Ovary (tissue), 9 donors: Measurements from ENCODE around the gene PLD6. TPM values are rescaled to one million over a fixed set of nuclear protein-coding genes. Genes with fewer than 3 reads are reported as not detected.
"Not testable (repeated sequence)": the region's sequence is repeated elsewhere in the genome, so short reads cannot be mapped to it uniquely, and the experiment has no call there.

Experiments
- DNase-seq, 5 donors: peaks; one replicate each; pipeline ENCODE4 v3.0.0-alpha.2; 2019 to 2020
- H3K27ac ChIP-seq, 2 donors: fragments of 200-600 bp; one replicate each; pipeline versions ENCODE4 v1.5.1 to v1.8.0; 2019 to 2022
- H3K27me3 ChIP-seq: fragments of 200-600 bp; one replicate; pipeline ENCODE4 v1.8.0; 2022
- H3K36me3 ChIP-seq: fragments of 200-600 bp; sonication (generic); one replicate; pipeline ENCODE4 v1.5.1; 2019
- H3K4me1 ChIP-seq: one replicate; pipeline ENCODE4 v1.8.1; 2013; ENCODE audit warnings: mild to moderate bottlenecking, moderate library complexity; ENCODE audit not compliant: insufficient read depth
- H3K4me3 ChIP-seq: fragments of 200-600 bp; sonication (generic); one replicate; pipeline ENCODE4 v1.5.1; 2017
- H3K9me3 ChIP-seq, 2 donors: fragments of 200-600 bp in 1 of 2; sonication (generic) in 1 of 2; one replicate each; pipeline versions ENCODE4 v1.5.1 to v1.8.1; 2013 to 2019; ENCODE audit warnings: mild to moderate bottlenecking in 1 of 2, moderate library complexity in 1 of 2
- CTCF ChIP-seq, 3 donors: fragments of 450-650 bp in 2 of 3; fragments of 200-600 bp in 1 of 3; IDR thresholded peaks; one replicate each; pipeline versions ENCODE4 v1.5.1 to v1.8.0; 2016 to 2022; ENCODE audit warnings: antibody characterized with exemption in 3 of 3, mild to moderate bottlenecking in 1 of 3
- EP300 ChIP-seq: sonication (generic); formaldehyde crosslinking; IDR thresholded peaks from one replicate; pipeline ENCODE4 v1.6.1; 2017; ENCODE audit warnings: antibody characterized with exemption
- POLR2A ChIP-seq: fragments of 450-650 bp; IDR thresholded peaks from one replicate; pipeline ENCODE4 v1.6.1; 2017; ENCODE audit warnings: antibody characterized with exemption, mild to moderate bottlenecking, moderate library complexity
- WGBS, 3 donors: extraction: QIAGEN DNeasy Blood & Tissue Kit in 1 of 3; methylation state at CpG; one replicate each; pipeline versions ENCODE4 v1.1.5 to v1.1.7; 2013 to 2017; 5-methylcytosine and 5-hydroxymethylcytosine counted together
- intact Hi-C, 4 donors: fragments of 100-400 bp; cut with DNase I; formaldehyde crosslinking; loops; one replicate each; pipeline versions ENCODE4 v1.11.0 to v1.15.1; 2022 to 2023
- polyA plus RNA-seq, 2 donors: library from polyadenylated mRNA; stranded (reverse); fragments of 200-250 nt in 1 of 2; fragments of 350-450 nt in 1 of 2; fragmentation: Illumina TruSeq in 1 of 2; extraction: RNeasy Lipid Tissue Mini Kit (QIAGEN cat#74804) in 1 of 2; gene quantifications; one replicate each; pipeline ENCODE4 v1.2.3, GENCODE V29; 2013 to 2014
- total RNA-seq, 7 donors: library from RNA; depleted of rRNA in 2 of 7; stranded (reverse); fragments of >200 nt in 2 of 7; fragmentation: NEBNext Ultra II Directional in 3 of 7; extraction: Animal tissue kit (Norgen Biotek cat#: 25700) in 3 of 7; gene quantifications; one replicate each; pipeline versions ENCODE4 v1.1.0 to v1.2.4, GENCODE V29; 2016 to 2023
- donor health status: DM: no; HTN: no; CAD: no; lungs with moderate emphysema.
- donor health status: DM: no; HTN: no; CAD: no.
- donor health status: Bipolar disorder and iron deficiency.
- donor health status: DM: yes; HTN: yes; CAD: no.
- donor health status: DM: no; HTN: no; CAD: no.
- donor health status: DM: yes; HTN: yes; CAD: no.

The PLD6 gene
- total and polyA plus RNA-seq, 9 donors: 2.7 to 12.8 (median 7.3) TPM

DNA sequence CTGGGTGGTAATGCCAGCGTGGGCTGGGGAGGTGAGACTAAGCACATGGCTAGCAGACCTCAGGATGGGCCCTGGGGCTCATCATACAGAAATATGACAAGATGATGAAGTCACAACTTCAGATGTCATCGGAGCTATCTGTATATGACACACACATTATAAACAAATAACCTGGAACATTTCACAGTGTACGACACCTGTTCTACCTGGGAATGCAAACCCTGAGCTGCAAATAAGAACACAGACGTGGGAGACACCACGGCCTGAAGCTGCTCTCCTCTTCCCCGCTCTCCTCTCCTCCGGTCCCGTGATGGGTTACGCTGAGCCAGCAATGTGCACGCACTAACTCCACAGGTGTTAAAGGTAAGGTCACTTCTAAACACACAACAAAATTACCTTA, 4.9 kb downstream of the PLD6 start:
- peaks cover 26% of the 10 kb centered on the region for H3K4me1 ChIP-seq
- WGBS, 3 donors: 66 to 73% (median 66%) methylated on average over 10 of the region's 10 CpGs
- no peaks in the 10 kb centered on the region for H3K36me3 ChIP-seq
- DNase-seq: no peak
- H3K27ac ChIP-seq: peak overlapping the region in 1 of 2 donors; percentile 41
- TF ChIP-seq POLR2A (no peak), EP300 (no peak), CTCF (IDR thresholded peaks at IDR 0.05) (no peak)
- H3K27me3 ChIP-seq: no peaks in the 10 kb centered on the region
- intact Hi-C loops: no loop called here
- H3K9me3 ChIP-seq: no peaks in the 10 kb centered on the region
- no peak overlapping the region for H3K4me3 ChIP-seq

DNA sequence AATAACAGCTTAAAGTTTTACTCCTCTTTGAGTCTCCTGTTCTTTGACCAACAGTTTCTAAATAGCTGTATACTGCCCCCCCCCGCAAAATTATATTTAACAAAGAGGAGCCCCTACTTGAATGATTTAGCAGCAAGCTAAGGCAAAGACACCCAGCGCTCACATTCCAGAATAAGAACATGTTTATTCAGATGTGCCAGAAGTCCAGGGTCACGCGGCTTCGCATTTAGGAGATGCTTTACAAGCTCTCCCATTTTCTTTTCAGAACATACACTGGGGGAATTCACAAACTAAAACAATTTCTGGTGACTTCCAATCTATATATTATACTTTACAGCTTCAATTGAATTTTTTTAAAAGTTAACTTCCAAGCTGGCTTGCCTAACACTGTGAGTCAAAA, 5.3 kb downstream of the PLD6 start:
- Histone ChIP-seq H3K9me3 (no peaks in the 10 kb centered on the region), H3K27ac (peak overlapping the region in 1 of 2 donors; percentile 50), H3K27me3 (no peaks in the 10 kb centered on the region), H3K4me3 (no peak overlapping the region), H3K4me1 (peaks cover 26% of the 10 kb centered on the region), H3K36me3 (no peaks in the 10 kb centered on the region)
- intact Hi-C loops: no loop called here
- no peak for TF ChIP-seq POLR2A
- TF ChIP-seq EP300: no peak
- TF ChIP-seq CTCF (IDR thresholded peaks at IDR 0.05): no peak
- peak in 4 of 5 donors; percentile 50 to 72 (median 60) for DNase-seq
- WGBS, 3 donors: 10 to 18% (median 10%) methylated on average over 4 to 5 of the region's 5 CpGs

DNA sequence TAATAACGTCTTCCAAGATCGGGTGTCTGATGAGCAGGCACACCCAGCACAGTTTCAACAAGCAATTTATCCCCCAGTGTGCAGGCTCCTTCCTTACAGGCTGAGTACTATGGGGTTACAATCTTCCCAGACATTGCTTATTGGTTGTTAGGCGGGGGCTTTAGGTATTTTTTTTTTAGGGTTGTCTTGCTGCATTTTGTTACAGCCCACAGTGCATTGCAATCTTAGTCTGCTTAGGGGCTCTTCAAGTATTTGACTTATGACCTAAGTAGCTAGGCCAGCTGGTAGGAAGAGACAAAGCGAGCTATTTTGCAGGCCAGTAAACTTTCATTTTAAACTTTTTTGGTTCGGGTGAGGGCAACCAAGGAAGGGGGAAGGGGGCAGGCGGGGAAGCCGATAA, 5.8 kb downstream of the PLD6 start:
- 12 to 20% (median 12%) methylated on average over 7 of the region's 7 CpGs for WGBS, 3 donors
- TF ChIP-seq EP300 (no peak), CTCF (IDR thresholded peaks at IDR 0.05) (no peak), POLR2A (no peak)
- Histone ChIP-seq H3K36me3 (no peaks in the 10 kb centered on the region), H3K27me3 (no peaks in the 10 kb centered on the region), H3K4me1 (peaks cover 26% of the 10 kb centered on the region), H3K9me3 (no peaks in the 10 kb centered on the region), H3K4me3 (no peak overlapping the region), H3K27ac (peak overlapping the region in 1 of 2 donors; percentile 50)
- DNase-seq: no peak
- intact Hi-C loops: no loop called here

GRCh38 chr17:17198281-17198680, 7.9 kb downstream of the PLD6 start:
- no peak for TF ChIP-seq POLR2A
- no peak overlapping the region for H3K27ac ChIP-seq
- no peak overlapping the region for H3K4me3 ChIP-seq
- H3K9me3 ChIP-seq: no peaks in the 10 kb centered on the region
- DNase-seq: no peak
- intact Hi-C loops: no loop called here
- H3K36me3 ChIP-seq: no peaks in the 10 kb centered on the region
- WGBS, 3 donors: 29 to 100% (median 93%) methylated on average over 1 of the region's 1 CpG
- H3K27me3 ChIP-seq: no peaks in the 10 kb centered on the region
- peaks cover 14% of the 10 kb centered on the region for H3K4me1 ChIP-seq

DNA sequence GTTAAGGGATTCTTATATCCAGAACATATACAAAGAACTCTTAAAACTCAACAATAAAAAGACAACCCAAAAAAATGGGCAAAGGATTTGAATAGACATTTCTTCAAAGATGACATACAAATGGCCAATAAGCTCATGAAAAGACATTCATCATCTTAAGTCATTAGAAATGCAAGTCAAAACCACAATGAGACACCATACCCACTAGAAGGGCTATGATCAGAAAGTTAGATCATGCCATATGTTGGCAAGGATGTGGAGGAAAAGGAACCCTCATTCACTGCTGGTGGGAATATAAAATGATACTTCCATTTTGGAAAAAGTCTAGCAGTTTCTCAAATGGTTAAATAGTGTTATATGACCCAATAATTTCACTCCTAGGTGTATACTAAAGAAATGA, 9.4 kb downstream of the PLD6 start:
- peaks cover 10% of the 10 kb centered on the region for H3K4me1 ChIP-seq
- H3K27ac ChIP-seq: no peak overlapping the region
- H3K9me3 ChIP-seq: no peaks in the 10 kb centered on the region
- no peaks in the 10 kb centered on the region for H3K36me3 ChIP-seq
- TF ChIP-seq CTCF (IDR thresholded peaks at IDR 0.05) (no peak), EP300 (no peak), POLR2A (no peak)
- intact Hi-C loops: loop anchor here in 1 of 4 donors (1.0 kb wide), 1 partner anchor 22 kb away; no protein-coding TSS in a partner anchor
- DNase-seq: no peak
- no peaks in the 10 kb centered on the region for H3K27me3 ChIP-seq
- no peak overlapping the region for H3K4me3 ChIP-seq

DNA sequence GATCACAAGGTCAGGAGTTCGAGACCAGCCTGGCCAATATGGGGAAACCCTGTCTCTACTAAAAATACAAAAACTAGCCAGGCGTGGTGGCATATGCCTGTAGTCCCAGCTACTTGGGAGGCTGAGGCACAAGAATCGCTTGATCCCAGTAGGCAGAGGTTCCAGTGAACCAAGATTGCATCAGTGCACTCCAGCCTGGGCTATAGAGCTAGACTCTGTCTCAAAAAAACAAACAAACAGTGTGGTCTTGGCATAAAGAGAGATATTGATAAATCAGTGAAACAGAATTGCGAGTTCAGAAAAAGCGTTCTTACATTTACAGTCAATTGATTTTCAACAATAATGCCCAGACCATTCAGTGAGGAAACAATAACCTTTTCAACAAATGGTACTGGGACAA, 10.7 kb downstream of the PLD6 start:
- 94 to 96% (median 95%) methylated on average over 5 of the region's 5 CpGs for WGBS, 3 donors
- H3K27me3 ChIP-seq, DNase-seq, H3K4me3 ChIP-seq, H3K36me3 ChIP-seq, H3K27ac ChIP-seq, H3K9me3 ChIP-seq, H3K4me1 ChIP-seq, intact Hi-C loops: not testable (repeated sequence)
